ENCODE measurements around the gene CITED1.

Gene CITED1

DNA sequence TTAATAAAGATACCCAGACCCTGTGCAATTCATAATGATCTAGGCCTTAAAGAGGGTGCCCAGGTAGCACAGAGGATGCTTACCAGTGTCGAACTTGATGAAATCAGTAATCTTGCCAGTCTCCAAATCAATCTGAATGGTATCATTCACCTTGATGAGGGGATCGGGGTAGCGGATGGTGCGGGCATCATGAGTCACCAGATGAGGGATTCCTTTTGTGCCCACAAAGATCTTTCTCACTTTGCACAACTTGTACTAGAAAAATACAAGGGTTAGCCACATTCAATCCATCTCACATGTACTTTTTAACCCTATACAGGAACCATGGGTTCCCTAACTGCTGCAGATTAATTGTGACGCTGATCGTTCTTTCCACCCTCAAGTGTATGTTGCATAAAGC lies 32.0 kb downstream of the CITED1 start:
- Histone ChIP-seq H3K79me2 (ENCODE audit: control insufficient read depth, low read length) (peaks cover 35% of the 10 kb centered on the region), H3K9me2 (replicated peaks; ENCODE audit: control insufficient read depth, low read length) (no peaks in the 10 kb centered on the region), H4K20me1 (ENCODE audit: control insufficient read depth, insufficient read depth, low read depth, low read length) (peaks cover 3% of the 10 kb centered on the region), H3F3A (ENCODE audit: control insufficient read depth, insufficient read depth) (peaks cover 54% of the 10 kb centered on the region), H3K4me2 (ENCODE audit: low read length) (peak overlapping the region; percentile 79), H3K9me3 (ENCODE audit: control insufficient read depth, insufficient read depth, low read length) (no peaks in the 10 kb centered on the region), H3K27me3 (ENCODE audit: control insufficient read depth, low read length) (no peaks in the 10 kb centered on the region), H3K36me3 (ENCODE audit: control insufficient read depth, low read length) (peaks cover 75% of the 10 kb centered on the region), H3K4me1 (ENCODE audit: control insufficient read depth, low read length) (peaks cover 18% of the 10 kb centered on the region), H3K27ac (ENCODE audit: low read depth, low read length) (no peak overlapping the region), H3K4me3 (ENCODE audit: low read length) (peak overlapping the region; percentile 20)
- no peak for TF ChIP-seq CTCF (IDR thresholded peaks at IDR 0.05; ENCODE audit: low read depth, low read length, poor library complexity, severe bottlenecking)
- TF ChIP-seq EZH2phosphoT487 (IDR thresholded peaks at IDR 0.05; ENCODE audit: borderline replicate concordance, low read length): no peak

DNA sequence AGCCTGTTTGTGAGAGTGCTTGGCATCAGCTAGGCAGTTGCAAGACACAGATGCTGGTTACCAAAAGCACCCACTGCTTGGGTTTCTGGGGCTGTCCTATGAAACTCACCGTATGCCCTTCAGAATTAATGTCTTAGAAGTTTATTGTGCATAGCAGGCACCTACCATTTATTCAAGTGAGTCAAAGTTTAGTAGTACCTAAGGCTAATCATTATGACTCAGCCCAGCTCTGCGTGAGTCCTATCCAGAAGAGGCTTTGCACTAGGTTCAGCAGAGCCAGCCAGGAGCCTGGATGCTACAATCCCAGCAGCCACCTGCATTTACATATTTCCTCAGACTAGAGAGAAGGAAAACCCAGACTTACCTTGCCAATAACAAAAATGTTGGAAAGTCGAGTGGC lies 32.8 kb downstream of the CITED1 start:
- Histone ChIP-seq H4K20me1 (ENCODE audit: control insufficient read depth, insufficient read depth, low read depth, low read length) (peaks cover 3% of the 10 kb centered on the region), H3K4me3 (ENCODE audit: low read length) (no peak overlapping the region), H3K27ac (ENCODE audit: low read depth, low read length) (no peak overlapping the region), H3K9me2 (replicated peaks; ENCODE audit: control insufficient read depth, low read length) (no peaks in the 10 kb centered on the region), H3K36me3 (ENCODE audit: control insufficient read depth, low read length) (peaks cover 80% of the 10 kb centered on the region), H3K79me2 (ENCODE audit: control insufficient read depth, low read length) (peaks cover 35% of the 10 kb centered on the region), H3F3A (ENCODE audit: control insufficient read depth, insufficient read depth) (peaks cover 62% of the 10 kb centered on the region), H3K4me2 (ENCODE audit: low read length) (no peak overlapping the region), H3K9me3 (ENCODE audit: control insufficient read depth, insufficient read depth, low read length) (no peaks in the 10 kb centered on the region), H3K4me1 (ENCODE audit: control insufficient read depth, low read length) (peaks cover 18% of the 10 kb centered on the region), H3K27me3 (ENCODE audit: control insufficient read depth, low read length) (no peaks in the 10 kb centered on the region)
- TF ChIP-seq CTCF (IDR thresholded peaks at IDR 0.05; ENCODE audit: low read depth, low read length, poor library complexity, severe bottlenecking) (no peak), EZH2phosphoT487 (IDR thresholded peaks at IDR 0.05; ENCODE audit: borderline replicate concordance, low read length) (no peak)

DNA sequence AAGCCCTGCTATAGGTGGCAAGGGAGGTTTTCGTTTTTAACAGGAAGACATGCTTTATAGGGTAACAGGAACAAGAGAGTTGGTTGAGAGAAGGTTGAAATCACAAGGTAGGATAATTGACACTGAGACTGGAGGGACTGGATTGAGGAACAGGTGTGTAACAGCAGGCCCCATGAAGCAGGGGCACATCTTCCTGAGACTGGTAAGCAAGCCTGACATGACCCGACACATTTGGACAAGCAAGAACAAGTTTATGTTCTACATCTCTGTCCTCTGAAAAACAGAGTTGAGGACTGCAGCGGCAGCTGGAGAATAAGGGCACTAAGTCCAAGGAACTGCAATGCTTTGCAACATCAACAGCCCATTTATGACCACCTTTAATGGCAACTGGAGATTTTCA lies 33.9 kb downstream of the CITED1 start:
- Histone ChIP-seq H3K4me2 (ENCODE audit: low read length) (no peak overlapping the region), H3K27me3 (ENCODE audit: control insufficient read depth, low read length) (no peaks in the 10 kb centered on the region), H3F3A (ENCODE audit: control insufficient read depth, insufficient read depth) (peaks cover 67% of the 10 kb centered on the region), H3K9me2 (replicated peaks; ENCODE audit: control insufficient read depth, low read length) (no peaks in the 10 kb centered on the region), H3K27ac (ENCODE audit: low read depth, low read length) (no peak overlapping the region), H3K4me1 (ENCODE audit: control insufficient read depth, low read length) (peaks cover 18% of the 10 kb centered on the region), H3K36me3 (ENCODE audit: control insufficient read depth, low read length) (peaks cover 79% of the 10 kb centered on the region), H4K20me1 (ENCODE audit: control insufficient read depth, insufficient read depth, low read depth, low read length) (peaks cover 3% of the 10 kb centered on the region), H3K9me3 (ENCODE audit: control insufficient read depth, insufficient read depth, low read length) (no peaks in the 10 kb centered on the region), H3K79me2 (ENCODE audit: control insufficient read depth, low read length) (peaks cover 32% of the 10 kb centered on the region), H3K4me3 (ENCODE audit: low read length) (no peak overlapping the region)
- TF ChIP-seq EZH2phosphoT487 (IDR thresholded peaks at IDR 0.05; ENCODE audit: borderline replicate concordance, low read length) (no peak), CTCF (IDR thresholded peaks at IDR 0.05; ENCODE audit: low read depth, low read length, poor library complexity, severe bottlenecking) (no peak)

Measured in DOHH2 (cell line).